Tibial artery (tissue), 4 donors: ENCODE data around the gene CGREF1.

ENCODE experiments used
- DNase-seq, 2 donors: peaks; one replicate each; pipeline ENCODE4 v3.0.0-alpha.2; 2019
- H3K27ac ChIP-seq, 2 donors: fragments of 200-600 bp; sonication (generic) in 1 of 2; 1 replicate in 1 of 2; 2 replicates in 1 of 2; pipeline ENCODE4 v1.5.1; 2018 to 2019; ENCODE audit warnings: mild to moderate bottlenecking in 1 of 2
- H3K27me3 ChIP-seq, 2 donors: fragments of 200-600 bp; sonication (generic) in 1 of 2; one replicate each; pipeline versions ENCODE4 v1.5.1 to v1.6.0; 2016 to 2019
- H3K36me3 ChIP-seq, 3 donors: fragments of 200-600 bp; sonication (generic) in 2 of 3; one replicate each; pipeline ENCODE4 v1.5.1; 2016 to 2019; ENCODE audit warnings: mild to moderate bottlenecking in 2 of 3
- H3K4me1 ChIP-seq, 4 donors: fragments of 200-600 bp; sonication (generic) in 2 of 4; 1 replicate in 3 of 4; 2 replicates in 1 of 4; pipeline ENCODE4 v1.5.1; 2016 to 2019
- H3K4me3 ChIP-seq, 2 donors: fragments of 200-600 bp; sonication (generic) in 1 of 2; 1 replicate in 1 of 2; 2 replicates in 1 of 2; pipeline ENCODE4 v1.5.1; 2018 to 2019; ENCODE audit warnings: mild to moderate bottlenecking in 2 of 2
- H3K9me3 ChIP-seq, 3 donors: fragments of 200-600 bp; sonication (generic) in 1 of 3; one replicate each; pipeline ENCODE4 v1.5.1; 2016 to 2019
- CTCF ChIP-seq, 2 experiments: fragments of 200-600 bp in 1 of 2; fragments of 450-650 bp in 1 of 2; IDR thresholded peaks; one replicate each; pipeline ENCODE4 v1.5.1; 2017 to 2019; ENCODE audit warnings: antibody characterized with exemption in 2 of 2, mild to moderate bottlenecking in 1 of 2, moderate library complexity in 1 of 2
- intact Hi-C: fragments of 100-400 bp; cut with DNase I; formaldehyde crosslinking; loops from one replicate; pipeline ENCODE4 v1.15.0; 2023; ENCODE audit warnings: low total_unique reads

CGREF1 gene

DNA sequence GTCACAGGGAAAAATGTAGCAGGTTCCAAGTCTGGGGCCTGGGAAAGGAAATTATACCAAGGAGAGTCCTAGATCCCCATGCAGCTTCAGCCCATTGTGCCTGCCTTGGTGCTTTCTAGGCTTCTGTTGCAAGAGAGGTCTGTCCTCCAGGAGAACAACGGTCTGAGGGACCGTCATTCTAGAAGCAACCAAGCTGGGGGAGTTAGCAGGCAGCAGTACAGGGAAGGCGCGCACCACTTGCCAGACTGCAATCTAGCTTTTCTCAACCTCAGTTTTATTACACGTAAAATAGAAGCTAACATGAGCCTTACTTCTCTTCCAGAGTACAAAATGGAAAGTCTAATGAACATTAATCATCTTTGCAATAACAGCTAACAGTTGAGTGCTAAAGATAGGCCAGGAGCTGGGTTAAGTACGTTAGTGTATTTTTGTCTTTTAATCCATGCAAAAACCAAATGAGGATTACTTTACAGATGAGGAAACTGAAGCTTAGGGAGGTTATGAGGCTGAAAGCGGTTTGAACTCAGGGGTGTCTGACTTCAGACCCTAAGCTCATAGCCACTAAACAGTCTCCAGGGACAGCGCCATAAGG, 31.8 kb upstream of the CGREF1 start:
- no peaks in the 10 kb centered on the region for H3K4me1 ChIP-seq
- no peaks in the 10 kb centered on the region for H3K9me3 ChIP-seq
- no peak for DNase-seq
- intact Hi-C loops = no loop called here
- no peaks in the 10 kb centered on the region for H3K36me3 ChIP-seq
- no peak overlapping the region for H3K27ac ChIP-seq
- H3K4me3 ChIP-seq = no peak overlapping the region
- H3K27me3 ChIP-seq = peaks cover 0 to 26% of the 10 kb centered on the region in 2 donors
- no peak for TF ChIP-seq CTCF (IDR thresholded peaks at IDR 0.05)

DNA sequence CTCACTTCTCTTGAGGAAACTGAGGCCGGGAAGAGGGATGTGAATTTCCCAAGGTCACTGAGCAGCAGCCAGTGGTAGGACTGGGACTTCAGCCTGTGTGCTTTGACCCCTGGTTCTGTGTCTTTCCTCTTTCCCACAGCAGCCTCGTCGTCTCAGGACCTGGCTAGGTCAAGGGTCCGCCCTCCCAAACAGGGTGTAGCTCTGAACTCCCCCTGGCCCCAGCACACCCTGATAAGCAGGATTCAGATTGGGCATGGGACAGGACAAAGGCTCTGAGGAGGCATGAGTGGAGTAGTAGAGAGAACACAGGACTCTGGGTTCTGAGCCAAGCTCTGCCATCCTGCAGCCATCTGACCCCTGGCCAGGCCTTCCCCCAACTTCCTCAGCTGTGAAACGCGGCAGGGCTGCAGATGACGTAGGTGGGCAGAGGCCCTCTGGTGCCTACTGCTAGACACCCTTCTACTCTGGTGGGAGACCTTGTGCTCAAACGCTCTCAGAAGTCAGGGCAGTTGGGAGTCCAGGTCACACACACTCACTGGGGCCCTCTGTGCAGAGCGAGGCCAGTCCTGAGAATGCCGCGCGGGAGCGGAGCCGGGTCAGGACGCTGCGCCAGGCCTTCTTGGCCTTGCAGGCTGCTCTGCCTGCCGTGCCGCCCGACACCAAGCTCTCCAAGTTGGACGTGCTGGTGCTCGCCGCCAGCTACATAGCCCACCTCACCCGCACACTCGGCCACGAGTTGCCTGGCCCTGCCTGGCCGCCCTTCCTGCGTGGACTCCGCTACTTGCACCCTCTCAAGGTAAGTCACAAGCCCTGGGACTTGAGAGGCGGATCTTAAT, 30.9 kb upstream of the CGREF1 start:
- no peak for TF ChIP-seq CTCF (IDR thresholded peaks at IDR 0.05)
- Histone ChIP-seq H3K27ac (no peak overlapping the region), H3K9me3 (no peaks in the 10 kb centered on the region), H3K27me3 (peaks cover 0 to 26% of the 10 kb centered on the region in 2 donors), H3K4me3 (no peak overlapping the region), H3K4me1 (no peaks in the 10 kb centered on the region), H3K36me3 (no peaks in the 10 kb centered on the region)
- no peak for DNase-seq
- intact Hi-C loops = no loop called here

- Histone ChIP-seq H3K4me3 (no peak within 1 kb of the TSS), H3K9me3 (no peaks in the 10 kb centered on the region), H3K27me3 (peaks cover 0 to 26% of the 10 kb centered on the region in 2 donors), H3K27ac (no peak within 1 kb of the TSS), H3K4me1 (no peaks in the 10 kb centered on the region), H3K36me3 (no peaks in the 10 kb centered on the region)
- intact Hi-C loops = no loop called here
- DNase-seq = no peak
- TF ChIP-seq CTCF (IDR thresholded peaks at IDR 0.05) = no peak
These were observed 30.0 kb upstream of the CGREF1 start, which contains the start of gene TCF23 for GRCh38 chr2:27148801-27149439. TSS of gene TCF23 (plus strand) at chr2:27149004. CDS start at chr2:27149134, 130 bp downstream.

- no peaks in the 10 kb centered on the region for H3K4me1 ChIP-seq
- no peak overlapping the region for H3K4me3 ChIP-seq
- H3K36me3 ChIP-seq = no peaks in the 10 kb centered on the region
- H3K27me3 ChIP-seq = peaks cover 0 to 26% of the 10 kb centered on the region in 2 donors
- no peak for TF ChIP-seq CTCF (IDR thresholded peaks at IDR 0.05)
- H3K27ac ChIP-seq = no peak overlapping the region
- H3K9me3 ChIP-seq = no peaks in the 10 kb centered on the region
- intact Hi-C loops = no loop called here
- DNase-seq = no peak
These were observed 29.0 kb upstream of the CGREF1 start for GRCh38 chr2:27147935-27148334.

DNA sequence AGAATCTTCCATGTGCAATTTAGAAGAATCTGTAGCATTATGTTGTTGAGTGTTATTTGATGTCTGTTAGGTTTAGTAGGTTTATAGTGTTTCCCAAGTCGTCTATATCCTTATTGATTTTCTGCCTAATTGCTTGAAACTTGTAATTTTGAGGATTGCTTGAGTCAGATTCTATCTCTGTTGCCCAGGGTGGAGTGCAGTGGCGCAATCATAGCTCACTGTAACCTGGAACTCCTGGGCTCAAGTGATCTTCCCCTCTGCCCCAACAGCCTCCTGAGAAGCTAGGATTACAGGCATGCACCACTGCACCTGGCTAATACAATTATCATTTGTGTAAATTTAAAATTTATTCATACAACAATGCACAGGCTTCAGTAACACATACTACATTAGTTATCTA, 26.8 kb upstream of the CGREF1 start:
- Histone ChIP-seq H3K27me3 (peaks cover 0 to 25% of the 10 kb centered on the region in 2 donors), H3K4me3 (no peak overlapping the region), H3K27ac (no peak overlapping the region), H3K9me3 (no peaks in the 10 kb centered on the region), H3K36me3 (no peaks in the 10 kb centered on the region), H3K4me1 (no peaks in the 10 kb centered on the region)
- no peak for TF ChIP-seq CTCF (IDR thresholded peaks at IDR 0.05)
- intact Hi-C loops = no loop called here
- no peak for DNase-seq
